ENCODE measurements around the gene AP3S2. TPM values are rescaled to one million over a fixed set of nuclear protein-coding genes. Genes with fewer than 3 reads are reported as not detected.
A peak's percentile ranks its signal among the peaks of the same experiment; 100 is the strongest.
"Not testable (repeated sequence)": the region's sequence is repeated elsewhere in the genome, so short reads cannot be mapped to it uniquely, and the experiment has no call there.

The AP3S2 gene
- total and polyA plus RNA-seq, 10 donors, result 5.4 to 54.9 (median 33.8) TPM

DNA sequence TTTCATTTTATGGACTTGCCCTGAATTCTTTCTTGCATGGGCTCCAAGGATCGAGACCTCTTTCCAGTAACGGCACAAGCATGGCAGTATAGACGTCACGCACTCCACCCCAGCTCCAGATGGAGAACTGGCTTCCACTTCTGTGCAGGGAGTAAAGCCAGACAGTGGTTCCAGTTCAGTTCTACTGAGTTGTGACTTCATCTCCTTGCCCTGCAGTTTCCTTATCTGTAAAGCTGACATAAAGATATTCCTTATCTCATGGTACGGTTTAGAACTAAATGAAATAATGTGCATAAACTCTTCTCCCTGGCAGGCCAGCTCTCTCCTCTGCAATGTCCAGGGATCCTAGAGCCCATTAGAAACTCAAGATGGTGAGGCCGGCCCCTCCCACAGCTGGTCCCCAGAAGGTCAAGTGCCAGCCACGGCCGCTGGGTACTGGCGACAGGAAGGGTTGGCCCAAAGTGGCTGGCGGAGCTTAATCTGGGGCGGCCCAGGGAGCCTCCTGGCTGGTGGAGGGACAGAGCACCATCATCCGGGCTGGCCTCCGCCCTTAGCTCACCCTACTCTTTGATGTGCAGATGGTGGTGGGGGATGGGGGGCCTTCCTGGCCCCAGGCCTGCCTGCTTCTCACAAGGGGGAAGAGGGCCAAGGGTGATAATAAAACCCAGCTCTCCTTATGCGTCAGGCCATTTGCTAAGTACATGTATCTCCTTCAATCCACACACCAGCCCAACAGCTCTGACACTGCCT lies 110.5 kb downstream of the AP3S2 start:
- H3K27ac ChIP-seq, result no peak overlapping the region
- H3K36me3 ChIP-seq, result peaks cover 0 to 30% (median 0%) of the 10 kb centered on the region in 6 donors
- peaks cover 0 to 11% (median 7%) of the 10 kb centered on the region in 8 donors for H3K9me3 ChIP-seq
- WGBS, 5 donors, result 72 to 89% (median 78%) methylated on average over 7 to 14 of the region's 14 CpGs
- H3K4me1 ChIP-seq, result peaks cover 0 to 36% (median 18%) of the 10 kb centered on the region in 6 donors
- peak in 1 of 3 donors; percentile 42 for TF ChIP-seq POLR2AphosphoS5 (IDR thresholded peaks at IDR 0.05)
- TF ChIP-seq, protein P1, sequence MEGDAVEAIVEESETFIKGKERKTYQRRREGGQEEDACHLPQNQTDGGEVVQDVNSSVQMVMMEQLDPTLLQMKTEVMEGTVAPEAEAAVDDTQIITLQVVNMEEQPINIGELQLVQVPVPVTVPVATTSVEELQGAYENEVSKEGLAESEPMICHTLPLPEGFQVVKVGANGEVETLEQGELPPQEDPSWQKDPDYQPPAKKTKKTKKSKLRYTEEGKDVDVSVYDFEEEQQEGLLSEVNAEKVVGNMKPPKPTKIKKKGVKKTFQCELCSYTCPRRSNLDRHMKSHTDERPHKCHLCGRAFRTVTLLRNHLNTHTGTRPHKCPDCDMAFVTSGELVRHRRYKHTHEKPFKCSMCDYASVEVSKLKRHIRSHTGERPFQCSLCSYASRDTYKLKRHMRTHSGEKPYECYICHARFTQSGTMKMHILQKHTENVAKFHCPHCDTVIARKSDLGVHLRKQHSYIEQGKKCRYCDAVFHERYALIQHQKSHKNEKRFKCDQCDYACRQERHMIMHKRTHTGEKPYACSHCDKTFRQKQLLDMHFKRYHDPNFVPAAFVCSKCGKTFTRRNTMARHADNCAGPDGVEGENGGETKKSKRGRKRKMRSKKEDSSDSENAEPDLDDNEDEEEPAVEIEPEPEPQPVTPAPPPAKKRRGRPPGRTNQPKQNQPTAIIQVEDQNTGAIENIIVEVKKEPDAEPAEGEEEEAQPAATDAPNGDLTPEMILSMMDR (IDR thresholded peaks at IDR 0.05 in 8 of 11, conservative IDR thresholded peaks at IDR 0.05 in 3 of 11), result no peak
- no peak for TF ChIP-seq POLR2A (IDR thresholded peaks at IDR 0.05)
- DNase-seq, result peak; percentile 73
- intact Hi-C loops (cut with DNase I; ENCODE audit: low total_unique reads), result no loop called here
- H3K27me3 ChIP-seq (replicated peaks in 1 of 7), result peaks cover 0 to 12% (median 0%) of the 10 kb centered on the region in 7 donors
- no peak overlapping the region for H3K4me3 ChIP-seq

DNA sequence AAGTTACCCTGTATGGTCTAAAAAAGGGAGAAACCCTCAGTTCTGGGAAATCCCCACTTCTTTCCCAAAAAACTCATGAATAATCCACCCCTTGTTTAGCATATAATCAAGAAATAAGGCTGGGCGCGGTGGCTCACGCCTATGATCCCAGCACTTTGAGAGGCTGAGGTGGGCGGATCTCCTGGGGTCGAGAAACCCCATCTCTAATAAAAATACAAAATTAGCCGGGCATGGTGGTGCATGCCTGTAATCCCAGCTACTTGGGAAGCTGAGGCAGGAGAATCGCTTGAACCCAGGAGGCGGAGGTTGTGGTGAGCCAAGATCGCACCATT lies 111.2 kb downstream of the AP3S2 start:
- H3K4me3 ChIP-seq; intact Hi-C loops (cut with DNase I; ENCODE audit: low total_unique reads); H3K9me3 ChIP-seq; H3K27ac ChIP-seq: not testable (repeated sequence)
- DNase-seq, result peak; percentile 47
- peaks cover 0 to 18% (median 4%) of the 10 kb centered on the region in 7 donors for H3K27me3 ChIP-seq (replicated peaks in 1 of 7)
- peaks cover 0 to 36% (median 18%) of the 10 kb centered on the region in 6 donors for H3K4me1 ChIP-seq
- peaks cover 0 to 23% (median 0%) of the 10 kb centered on the region in 6 donors for H3K36me3 ChIP-seq
- WGBS, 5 donors, result 83 to 93% (median 87%) methylated on average over 8 to 9 of the region's 9 CpGs

DNA sequence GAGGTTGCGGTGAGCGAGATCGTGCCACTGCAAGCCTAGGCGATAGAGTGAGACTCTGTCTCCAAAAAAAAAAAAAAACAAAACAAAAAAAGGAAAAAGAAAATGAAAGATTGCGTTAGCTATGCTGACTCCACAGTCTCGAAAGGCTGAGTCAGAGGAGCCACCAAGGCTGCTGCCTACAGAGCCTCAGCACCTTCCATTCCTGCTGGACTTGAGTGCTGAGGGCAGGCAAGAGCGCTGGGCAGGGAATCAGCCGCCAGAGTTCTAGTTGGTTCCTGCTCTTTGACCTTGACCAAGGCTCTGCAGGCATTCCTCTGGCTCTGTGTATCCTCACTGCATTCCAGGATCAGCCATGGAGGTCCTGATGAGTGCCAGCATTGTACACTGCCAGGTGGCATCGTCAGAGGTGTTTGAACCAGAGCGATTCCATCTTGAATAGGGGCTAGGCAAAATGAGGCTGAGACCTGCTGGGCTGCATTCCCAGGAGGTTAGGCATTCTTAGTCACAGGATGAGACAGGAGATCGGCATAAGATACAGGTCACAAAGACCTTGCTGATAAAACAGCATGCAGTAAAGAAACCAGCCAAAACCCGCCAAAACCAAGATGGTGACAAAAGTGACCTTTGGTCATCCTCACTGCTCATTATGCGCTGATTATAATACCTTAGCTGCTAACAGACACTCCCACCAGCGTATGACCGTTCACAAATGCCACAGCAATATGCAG lies 111.7 kb downstream of the AP3S2 start:
- intact Hi-C loops (cut with DNase I; ENCODE audit: low total_unique reads), result no loop called here

GRCh38 chr15:89781055-89781454 lies 112.7 kb downstream of the AP3S2 start:
- H3K27ac ChIP-seq, result peak overlapping the region in 3 of 8 donors; percentile 14 to 48 (median 32)
- WGBS, 5 donors, result 40 to 65% (median 52%) methylated on average over 6 of the region's 6 CpGs

More for the DNA sequence above, 111.7 kb downstream of the AP3S2 start:
- H3K27me3 ChIP-seq (replicated peaks in 1 of 7), result peaks cover 0 to 24% (median 4%) of the 10 kb centered on the region in 7 donors
- no peaks in the 10 kb centered on the region for H3K9me3 ChIP-seq
- peaks cover 0 to 40% (median 19%) of the 10 kb centered on the region in 6 donors for H3K4me1 ChIP-seq
- peak; percentile 48 for DNase-seq
- WGBS, 5 donors, result 65 to 77% (median 70%) methylated on average over 15 of the region's 15 CpGs
- H3K27ac ChIP-seq, result no peak overlapping the region
- no peak overlapping the region for H3K4me3 ChIP-seq
- TF ChIP-seq, protein P1 (IDR thresholded peaks at IDR 0.05 in 8 of 11, conservative IDR thresholded peaks at IDR 0.05 in 3 of 11), result no peak
- TF ChIP-seq POLR2AphosphoS5 (IDR thresholded peaks at IDR 0.05) (no peak), POLR2A (IDR thresholded peaks at IDR 0.05) (no peak)
- peaks cover 0 to 21% (median 0%) of the 10 kb centered on the region in 6 donors for H3K36me3 ChIP-seq

More at GRCh38 chr15:89781055-89781454, 112.7 kb downstream of the AP3S2 start:
- TF ChIP-seq POLR2A (IDR thresholded peaks at IDR 0.05) (no peak), POLR2AphosphoS5 (IDR thresholded peaks at IDR 0.05) (no peak)
- TF ChIP-seq, protein P1 (IDR thresholded peaks at IDR 0.05 in 8 of 11, conservative IDR thresholded peaks at IDR 0.05 in 3 of 11), result no peak
- Histone ChIP-seq H3K4me3 (no peak overlapping the region), H3K4me1 (peaks cover 0 to 50% (median 29%) of the 10 kb centered on the region in 6 donors), H3K27me3 (replicated peaks in 1 of 7) (peaks cover 0 to 34% (median 8%) of the 10 kb centered on the region in 7 donors), H3K36me3 (peaks cover 0 to 20% (median 0%) of the 10 kb centered on the region in 6 donors), H3K9me3 (no peaks in the 10 kb centered on the region)
- intact Hi-C loops (cut with DNase I; ENCODE audit: low total_unique reads), result no loop called here
- peak; percentile 74 for DNase-seq

All from spleen (tissue), 11 donors.